Astrocyte of the cerebellum (primary cell): ENCODE results near the gene PAWR.
A peak's percentile ranks its signal among the peaks of the same experiment; 100 is the strongest.
"Not testable (repeated sequence)": the region's sequence is repeated elsewhere in the genome, so short reads cannot be mapped to it uniquely, and the experiment has no call there.

Source experiments
- DNase-seq: peaks from one replicate; pipeline ENCODE4 v3.0.0-alpha.2; 2011; ENCODE audit warnings: low read depth
- H3K4me3 ChIP-seq: 2 replicates; pipeline ENCODE4 v1.5.1; 2011; ENCODE audit warnings: mild to moderate bottlenecking, low read depth, low read length, moderate library complexity
- CTCF ChIP-seq: IDR thresholded peaks from 2 replicates; pipeline ENCODE4 v1.5.1; 2012; ENCODE audit warnings: low read length, low read depth, moderate library complexity, mild to moderate bottlenecking; ENCODE audit errors: missing control alignments
- in situ Hi-C: cut with HindIII; loops from 2 replicates; pipeline ENCODE4 v1.10.0; 2017; ENCODE audit warnings: low sequenced_read_pairs

The PAWR gene

GRCh38 chr12:79547735-79548609, 142.8 kb downstream of the PAWR start:
- peak; percentile 75 for TF ChIP-seq CTCF
- H3K4me3 ChIP-seq = no peak overlapping the region
- peak; percentile 53 for DNase-seq
- in situ Hi-C loops = loop anchor here (25.0 kb wide), 1 partner anchor 136 kb away; no protein-coding TSS in a partner anchor

- H3K4me3 ChIP-seq = no peak overlapping the region
- in situ Hi-C loops = loop anchor here (25.0 kb wide), 1 partner anchor 135 kb away; no protein-coding TSS in a partner anchor
- peak; percentile 71 for DNase-seq
- no peak for TF ChIP-seq CTCF
These were observed 143.6 kb downstream of the PAWR start for GRCh38 chr12:79547044-79547734.

GRCh38 chr12:79546466-79547043, 144.2 kb downstream of the PAWR start:
- in situ Hi-C loops = loop anchor here (25.0 kb wide), 1 partner anchor 134 kb away; no protein-coding TSS in a partner anchor
- DNase-seq = no peak
- no peak for TF ChIP-seq CTCF
- H3K4me3 ChIP-seq = no peak overlapping the region

GRCh38 chr12:79544439-79544838, 146.3 kb downstream of the PAWR start:
- DNase-seq, H3K4me3 ChIP-seq: not testable (repeated sequence)
- in situ Hi-C loops = loop anchor here (25.0 kb wide), 1 partner anchor 132 kb away; no protein-coding TSS in a partner anchor

- TF ChIP-seq CTCF = no peak
- DNase-seq = no peak
- no peak overlapping the region for H3K4me3 ChIP-seq
- in situ Hi-C loops = loop anchor here (25.0 kb wide), 1 partner anchor 125 kb away; no protein-coding TSS in a partner anchor
These were observed 153.1 kb downstream of the PAWR start for GRCh38 chr12:79537675-79538074.

GRCh38 chr12:79535751-79536150, 155.0 kb downstream of the PAWR start:
- in situ Hi-C loops = loop anchor here (25.0 kb wide), 1 partner anchor 123 kb away; no protein-coding TSS in a partner anchor
- TF ChIP-seq CTCF = no peak

More at GRCh38 chr12:79535751-79536150, 155.0 kb downstream of the PAWR start:
- H3K4me3 ChIP-seq = no peak overlapping the region
- no peak for DNase-seq
